SKM-1 treated with dmso at 0.1 percent for 144 hours (cell line): ENCODE measurements around the gene COMP.

Experiments
- DNase-seq: peaks from one replicate; lab custom pipeline; 2025; ENCODE audit not compliant: unreplicated experiment; lab: John Stamatoyannopoulos, UW

Gene COMP

GRCh38 chr19:18770663-18771327, 20.3 kb downstream of the COMP start:
- no peak for DNase-seq

GRCh38 chr19:18769989-18770528, 21.0 kb downstream of the COMP start:
- no peak for DNase-seq

DNA sequence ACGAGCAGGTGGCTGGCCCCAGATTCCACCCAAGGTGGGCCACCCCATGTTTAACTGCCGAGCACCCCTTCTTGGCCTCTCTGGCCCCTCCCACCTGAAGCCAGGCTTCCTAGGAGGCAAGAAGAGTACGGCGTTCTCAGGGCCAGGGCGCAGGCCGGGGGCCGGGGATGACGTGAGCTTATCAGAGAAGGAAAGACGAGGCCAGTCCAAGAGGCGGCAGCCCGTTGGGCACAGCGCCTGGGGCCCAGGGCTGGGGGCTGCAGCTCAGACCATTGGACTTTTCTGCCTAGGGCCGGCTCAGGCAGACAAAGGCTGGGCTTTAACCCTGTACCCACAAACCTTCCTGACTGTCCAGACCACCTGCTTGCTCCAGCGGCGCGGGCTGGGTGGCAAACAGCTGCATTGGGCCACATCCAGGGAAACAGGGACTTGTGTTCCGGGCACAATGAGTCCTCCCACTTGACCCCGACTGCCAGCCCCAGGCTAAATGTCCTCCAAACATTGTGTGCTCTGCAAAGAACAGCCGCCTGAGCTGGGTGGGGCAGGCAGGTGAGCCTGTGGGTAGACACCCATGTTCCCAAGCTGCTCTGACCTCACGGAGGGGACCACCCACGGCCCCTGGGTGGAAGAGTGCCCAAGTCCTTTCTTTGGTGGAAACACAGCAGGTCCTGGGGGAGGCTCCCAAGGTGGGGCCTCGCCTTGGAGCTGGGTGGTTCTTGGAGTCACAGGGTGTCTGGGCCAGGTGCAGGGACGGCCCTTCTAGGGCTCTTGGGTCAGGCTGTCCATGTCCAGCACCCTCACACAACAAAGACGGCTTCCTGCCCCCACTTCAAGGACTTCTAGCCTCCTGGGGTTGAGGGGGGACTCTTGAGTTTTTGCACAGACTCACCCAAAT, 21.9 kb downstream of the COMP start:
- DNase-seq, result no peak

DNA sequence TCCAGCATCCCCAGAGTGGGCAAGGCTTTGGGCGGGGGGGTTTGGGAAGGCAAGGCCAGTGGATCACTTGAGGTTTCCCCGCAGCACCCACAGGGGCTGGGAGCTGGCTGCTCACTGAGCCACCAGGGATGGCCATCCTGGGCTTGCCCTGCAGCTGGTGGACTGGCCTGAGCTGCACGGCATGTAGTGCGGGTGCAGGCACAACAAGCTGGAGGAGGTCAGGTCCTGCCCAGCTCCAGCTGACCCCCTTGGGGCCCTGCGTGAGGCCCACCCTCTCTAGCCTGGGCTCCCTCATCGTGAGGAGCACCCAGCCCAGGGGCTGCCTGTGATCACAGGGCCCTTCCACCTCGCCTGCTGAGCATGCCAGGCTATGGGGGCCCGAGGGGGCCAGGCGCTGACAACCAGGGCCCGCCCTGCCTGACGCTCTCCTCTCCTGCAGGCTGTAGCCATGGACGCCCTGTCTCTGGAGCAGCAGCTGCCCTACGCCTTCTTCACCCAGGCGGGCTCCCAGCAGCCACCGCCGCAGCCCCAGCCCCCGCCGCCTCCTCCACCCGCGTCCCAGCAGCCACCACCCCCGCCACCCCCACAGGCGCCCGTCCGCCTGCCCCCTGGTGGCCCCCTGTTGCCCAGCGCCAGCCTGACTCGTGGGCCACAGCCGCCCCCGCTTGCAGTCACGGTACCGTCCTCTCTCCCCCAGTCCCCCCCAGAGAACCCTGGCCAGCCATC, 22.9 kb downstream of the COMP start:
- DNase-seq, result no peak

GRCh38 chr19:18765224-18765623, 25.9 kb downstream of the COMP start:
- no peak for DNase-seq

DNA sequence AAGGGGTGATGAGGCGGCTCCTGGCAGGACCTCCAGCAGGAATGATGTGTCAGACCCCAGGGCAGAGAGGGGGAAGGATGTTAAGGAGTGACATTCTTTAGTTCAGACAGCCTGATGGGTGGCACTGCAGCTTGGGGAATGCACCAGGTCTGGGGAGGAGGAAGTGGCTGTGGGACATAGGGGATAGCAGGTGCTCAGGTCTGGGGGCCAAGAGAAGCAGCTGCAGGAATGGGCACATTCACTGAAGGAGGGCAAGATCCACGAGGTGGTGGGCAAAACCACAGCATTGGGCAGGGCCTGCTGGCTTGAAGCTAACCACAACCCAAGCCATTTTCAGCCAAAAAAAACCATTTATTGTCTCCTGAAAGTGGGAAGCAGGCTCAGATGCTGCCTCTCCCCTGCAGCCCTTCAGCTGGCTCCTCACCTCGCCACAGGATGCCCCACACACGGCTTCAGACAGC, 26.5 kb downstream of the COMP start:
- DNase-seq, result no peak

GRCh38 chr19:18763674-18764590, 27.2 kb downstream of the COMP start:
- no peak for DNase-seq

DNA sequence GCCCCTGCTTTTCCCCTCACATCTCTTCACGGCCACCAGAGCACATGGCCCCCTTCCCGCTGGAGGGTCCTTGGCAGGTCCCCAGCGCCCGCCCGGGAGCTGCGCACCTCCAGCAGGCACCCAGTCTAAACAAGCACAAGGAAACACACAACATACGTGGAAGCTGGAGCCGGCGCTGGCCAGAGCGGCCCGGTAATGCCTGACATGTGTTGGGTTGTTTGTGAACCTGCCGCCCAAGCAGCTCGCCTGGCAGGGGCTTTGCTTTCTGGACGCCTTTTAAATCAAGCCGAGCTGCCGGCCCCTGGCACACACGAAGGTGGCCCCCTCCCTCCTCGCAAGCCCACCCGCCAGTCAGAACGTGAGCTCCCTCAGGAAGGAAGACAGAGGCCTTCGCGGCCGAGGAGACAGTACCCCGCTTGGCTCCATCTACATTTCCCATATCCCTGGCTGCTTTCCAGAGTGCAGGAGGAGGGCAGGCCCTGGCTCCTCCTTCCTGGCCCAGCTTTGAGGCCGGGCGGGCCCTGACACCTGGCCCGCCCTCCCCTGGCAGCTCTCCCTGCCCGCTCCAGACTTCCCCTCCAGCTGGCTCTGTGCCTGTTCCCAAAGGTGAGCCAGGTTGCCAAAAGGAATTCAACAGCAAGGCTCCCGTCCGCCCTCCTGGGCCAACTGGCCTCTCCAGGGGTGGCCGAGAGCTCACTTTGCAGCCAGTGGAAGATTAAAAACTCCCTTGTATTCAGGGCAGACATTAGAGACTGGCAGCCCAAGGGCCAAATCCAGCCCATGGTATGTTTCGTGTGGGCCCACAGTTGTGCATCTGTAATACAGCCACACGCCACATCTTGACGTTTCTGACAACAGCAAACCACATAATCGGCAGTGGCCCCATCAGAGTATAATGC, 28.7 kb downstream of the COMP start:
- DNase-seq, result no peak

GRCh38 chr19:18761531-18762110, 29.5 kb downstream of the COMP start:
- no peak for DNase-seq

- DNase-seq, result no peak
Observed at GRCh38 chr19:18760440-18761383, 30.4 kb downstream of the COMP start.

DNA sequence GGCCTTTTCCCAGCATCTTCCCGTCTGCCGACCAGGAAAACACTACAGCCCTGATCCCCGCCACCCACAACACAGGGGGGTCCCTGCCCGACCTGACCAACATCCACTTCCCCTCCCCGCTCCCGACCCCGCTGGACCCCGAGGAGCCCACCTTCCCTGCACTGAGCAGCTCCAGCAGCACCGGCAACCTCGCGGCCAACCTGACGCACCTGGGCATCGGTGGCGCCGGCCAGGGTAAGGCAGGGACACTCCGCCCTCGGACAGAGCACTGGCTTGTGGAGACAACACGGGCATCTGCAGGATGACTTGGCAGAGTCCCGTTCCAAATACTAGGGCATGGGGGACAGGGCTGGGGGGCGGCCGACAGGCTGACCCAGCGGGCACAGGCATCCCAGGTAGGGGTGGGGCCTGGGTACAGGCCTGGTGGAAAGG, 31.1 kb downstream of the COMP start:
- no peak for DNase-seq

DNA sequence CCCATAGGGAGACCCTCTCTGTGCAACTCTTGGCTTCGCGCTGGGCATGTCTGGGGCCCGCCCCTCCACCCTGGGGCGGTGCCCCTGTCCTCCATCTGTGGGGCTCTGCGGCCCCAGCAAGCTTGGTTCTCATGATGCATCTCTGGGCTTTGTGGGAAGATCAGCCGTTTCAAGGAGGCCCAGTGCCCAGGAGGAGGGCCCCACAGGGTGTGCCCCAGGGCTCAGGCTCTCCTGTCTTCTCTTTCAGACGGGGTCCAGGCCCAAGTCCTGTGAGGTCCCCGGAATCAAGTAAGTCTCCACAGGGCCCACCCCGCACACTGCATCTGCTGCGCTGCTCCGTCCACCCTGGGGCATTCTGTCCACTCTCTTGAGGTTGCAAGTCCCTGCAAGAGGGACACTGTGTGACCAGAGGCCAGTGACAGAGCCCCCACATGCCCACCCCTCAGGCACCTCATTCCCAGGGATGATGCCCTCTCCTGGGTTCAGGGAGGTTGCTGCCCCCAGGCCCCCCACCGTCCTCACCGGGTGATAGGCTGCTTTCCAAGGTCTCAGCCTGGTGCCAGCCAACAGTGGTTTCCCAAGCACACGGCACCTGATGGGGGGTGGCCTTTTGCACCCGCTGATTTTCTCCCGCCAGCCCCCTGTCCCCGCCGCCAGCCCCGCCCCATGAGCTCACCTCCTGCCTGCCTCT, 31.7 kb downstream of the COMP start:
- DNase-seq, result no peak

DNA sequence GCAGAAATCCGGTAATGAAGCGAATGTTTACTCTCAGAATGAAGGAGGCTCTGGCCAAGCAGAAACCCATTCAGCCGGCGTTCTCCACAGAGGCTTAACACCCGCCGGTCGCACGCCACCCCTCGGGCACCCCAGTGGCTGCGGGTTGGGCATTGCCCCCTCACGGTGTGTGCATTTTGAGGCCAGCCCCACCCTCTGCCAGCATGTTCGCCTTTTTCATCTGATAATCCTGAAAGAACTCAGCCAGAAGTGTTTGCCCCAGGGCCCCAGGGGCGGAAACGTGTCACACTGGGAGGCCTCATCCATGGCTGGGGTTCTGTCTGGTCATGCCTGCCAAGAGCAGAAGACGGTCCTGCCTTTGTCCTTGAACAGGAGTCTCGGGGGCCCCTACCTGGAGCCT, 34.2 kb downstream of the COMP start:
- no peak for DNase-seq

GRCh38 chr19:18754501-18754900, 36.6 kb downstream of the COMP start:
- DNase-seq, result no peak

- DNase-seq, result no peak
Observed at GRCh38 chr19:18751571-18751970, 39.5 kb downstream of the COMP start.

GRCh38 chr19:18750295-18750970, 40.7 kb downstream of the COMP start:
- no peak for DNase-seq
